HCT116 (cell line): ENCODE data around the gene AURKAIP1. TPM values are rescaled to one million over a fixed set of nuclear protein-coding genes. Genes with fewer than 3 reads are reported as not detected.

ENCODE experiments used
- ATAC-seq: fragments of 200-7000 bp; cut with Tn5 transposase; 2 replicates; pipeline ENCODE4 v1.9.1; 2020; ENCODE audit warnings: mild to moderate bottlenecking, moderate library complexity
- BruUV-seq: library from RNA; stranded (reverse); fragments of 400-500 nt; replicated peaks from 2 replicates; lab custom pipeline; 2021; lab: Mats Ljungman, UMichigan
- CTCF ChIA-PET: fragments of 300-600 bp; sonication (Branson Sonifier 250); formaldehyde crosslinking; loops from one replicate; lab custom pipeline; 2021; ENCODE audit warnings: antibody characterized with exemption; lab: Charles Lee
- POLR2A ChIA-PET: fragments of 300-600, 350-600 bp; sonication (Branson Sonifier 250); formaldehyde crosslinking; loops from one replicate; lab custom pipeline; 2021; ENCODE audit warnings: antibody characterized with exemption; lab: Charles Lee
- RAD21 ChIA-PET, 2 experiments: fragments of 300-600 bp; sonication (Branson Sonifier 250); formaldehyde crosslinking; loops; one replicate each; lab custom pipeline; 2023; ENCODE audit warnings: low total read pairs in 2 of 2; ENCODE audit not compliant: uncharacterized antibody in 2 of 2, unreplicated experiment in 2 of 2, low non-redundant PET in 1 of 2; lab: Charles Lee
- DNase-seq: peaks from one replicate; pipeline ENCODE4 v3.0.0-alpha.2; 2010; ENCODE audit warnings: low read depth, low spot score
- H2AFZ ChIP-seq: fragments of 200-600 bp; shearing (Covaris generic), sonication (generic); 2 replicates; pipeline ENCODE4 v1.6.1; 2017; ENCODE audit warnings: low read depth, mixed run types, mixed read lengths, antibody characterized with exemption, low read length; ENCODE audit not compliant: poor library complexity, severe bottlenecking
- H3K27ac ChIP-seq: 2 replicates; pipeline ENCODE4 v1.5.1; 2012; ENCODE audit warnings: low read depth, low read length
- H3K27me3 ChIP-seq: fragments of 200-600 bp; sonication (generic); 2 replicates; pipeline ENCODE4 v1.6.1; 2016; ENCODE audit warnings: mixed run types, low read length, mixed read lengths; ENCODE audit not compliant: insufficient read depth
- H3K36me3 ChIP-seq, 2 experiments: fragments of 200-500 bp in 1 of 2; fragments of 200-600 bp in 1 of 2; sonication (Bioruptor generic) in 1 of 2; sonication (generic) in 1 of 2; 2 replicates each; pipeline versions ENCODE4 v1.5.1 to v1.6.1; 2014 to 2016; ENCODE audit warnings: low read length in 2 of 2, inconsistent platforms in 1 of 2, mixed read lengths in 1 of 2, mixed run types in 1 of 2; ENCODE audit not compliant: insufficient read depth in 2 of 2, control insufficient read depth in 1 of 2
- H3K4me1 ChIP-seq, 2 experiments: fragments of 200-600 bp in 1 of 2; sonication (generic) in 1 of 2; 2 replicates each; pipeline versions ENCODE4 v1.5.1 to v1.6.1; 2012 to 2017; ENCODE audit warnings: low read length in 2 of 2, inconsistent platforms in 1 of 2, mild to moderate bottlenecking in 1 of 2, mixed read lengths in 1 of 2, mixed run types in 1 of 2, moderate library complexity in 1 of 2; ENCODE audit not compliant: insufficient read depth in 2 of 2, control insufficient read depth in 1 of 2
- H3K4me2 ChIP-seq: fragments of 200-600 bp; sonication (generic); 2 replicates; pipeline ENCODE4 v1.6.1; 2017; ENCODE audit warnings: mixed run types, low read length, mixed read lengths
- H3K4me3 ChIP-seq, 2 experiments: fragments of 200-600 bp in 1 of 2; sonication (generic) in 1 of 2; replicated peaks in 1 of 2; 2 replicates each; pipeline ENCODE4 v1.5.1; 2011 to 2016; ENCODE audit warnings: low read length in 2 of 2, control low read depth in 1 of 2, low read depth in 1 of 2, mild to moderate bottlenecking in 1 of 2, mixed read lengths in 1 of 2, mixed run types in 1 of 2
- H3K79me2 ChIP-seq: fragments of 200-600 bp; sonication (generic); 2 replicates; pipeline ENCODE4 v1.6.1; 2017; ENCODE audit warnings: mild to moderate bottlenecking, mixed run types, low read length, moderate library complexity, mixed read lengths; ENCODE audit not compliant: insufficient read depth
- H3K9ac ChIP-seq: fragments of 200-600 bp; sonication (generic); 2 replicates; pipeline ENCODE4 v1.6.1; 2016; ENCODE audit warnings: low read length, mixed read lengths
- H3K9me2 ChIP-seq: fragments of 200-600 bp; sonication (generic), shearing (Covaris generic); 2 replicates; pipeline ENCODE4 v1.6.1; 2017; ENCODE audit warnings: mixed run types, mild to moderate bottlenecking, moderate library complexity; ENCODE audit not compliant: insufficient read depth
- H3K9me3 ChIP-seq, 2 experiments: fragments of 200-500 bp in 1 of 2; fragments of 200-600 bp in 1 of 2; sonication (Bioruptor generic) in 1 of 2; sonication (generic) in 1 of 2; 2 replicates each; pipeline ENCODE4 v1.6.1; 2014 to 2017; ENCODE audit warnings: low read length in 2 of 2, mixed read lengths in 2 of 2, inconsistent platforms in 1 of 2, low read depth in 1 of 2, mild to moderate bottlenecking in 1 of 2, mixed run types in 1 of 2, moderate library complexity in 1 of 2; ENCODE audit not compliant: control insufficient read depth in 1 of 2, insufficient read depth in 1 of 2
- H4K20me1 ChIP-seq: fragments of 200-600 bp; sonication (generic), shearing (Covaris generic); 2 replicates; pipeline ENCODE4 v1.6.1; 2017; ENCODE audit warnings: mixed run types, mild to moderate bottlenecking, moderate library complexity; ENCODE audit not compliant: insufficient read depth
- CEBPB ChIP-seq: IDR thresholded peaks from 2 replicates; pipeline ENCODE4 v1.6.1; 2012; ENCODE audit warnings: low read depth
- EGR1 ChIP-seq: IDR thresholded peaks from 2 replicates; pipeline ENCODE4 v1.6.1; 2012; ENCODE audit warnings: low read depth
- EZH2 ChIP-seq: fragments of 200-600 bp; sonication (generic); IDR thresholded peaks from 2 replicates; pipeline ENCODE4 v1.6.1; 2017; ENCODE audit warnings: antibody characterized with exemption, mixed run types
- POLR2AphosphoS5 ChIP-seq: IDR thresholded peaks from 2 replicates; pipeline ENCODE4 v1.6.1; 2011; ENCODE audit warnings: mild to moderate bottlenecking, low read depth, low read length, moderate library complexity
- REST ChIP-seq: IDR thresholded peaks from 2 replicates; pipeline ENCODE4 v1.6.1; 2012; ENCODE audit warnings: low read depth
- SIN3A ChIP-seq: IDR thresholded peaks from 2 replicates; pipeline ENCODE4 v1.6.1; 2012; ENCODE audit warnings: low read depth
- TCF7L2 ChIP-seq: IDR thresholded peaks from 2 replicates; pipeline ENCODE4 v1.7.0; 2011; ENCODE audit warnings: borderline replicate concordance, inconsistent platforms; ENCODE audit not compliant: insufficient read depth, insufficient read length; ENCODE audit errors: extremely low read depth
- YY1 ChIP-seq: IDR thresholded peaks from 2 replicates; pipeline ENCODE4 v1.6.1; 2011; ENCODE audit warnings: low read length, low read depth, moderate library complexity, mild to moderate bottlenecking; ENCODE audit not compliant: insufficient replicate concordance; ENCODE audit errors: extremely low read depth
- ZFX ChIP-seq: fragments of 450-650 bp; IDR thresholded peaks from 2 replicates; pipeline ENCODE4 v1.6.1; 2017
- intact Hi-C: fragments of 100-400 bp; cut with micrococcal nuclease; formaldehyde crosslinking; loops from 2 replicates; pipeline ENCODE4 v1.10.0; 2022
- total RNA-seq: library from RNA; stranded (reverse); gene quantifications from one replicate; pipeline ENCODE4 v1.2.1, GENCODE V29; 2021; ENCODE audit not compliant: unreplicated experiment
- TF ChIP-seq, protein P1 (sequence below), 3 experiments: fragments of 200-600 bp in 1 of 3; sonication (generic) in 1 of 3; IDR thresholded peaks in 2 of 3; conservative IDR thresholded peaks in 1 of 3; 2 replicates each; pipeline ENCODE4 v1.5.1; 2012 to 2017; ENCODE audit warnings: low read depth in 2 of 3, low read length in 2 of 3, antibody characterized with exemption in 1 of 3, borderline replicate concordance in 1 of 3, control low read depth in 1 of 3, mild to moderate bottlenecking in 1 of 3, mixed read lengths in 1 of 3, mixed run types in 1 of 3, moderate library complexity in 1 of 3; ENCODE audit not compliant: insufficient read depth in 1 of 3
- TF ChIP-seq, protein P2 (sequence below): IDR thresholded peaks from 2 replicates; pipeline ENCODE4 v1.6.1; 2011; ENCODE audit warnings: mild to moderate bottlenecking, low read length, moderate library complexity; ENCODE audit not compliant: insufficient replicate concordance; ENCODE audit errors: extremely low read depth

Gene AURKAIP1
- total RNA-seq, 1 experiment from 2014 or later, result 200 TPM

GRCh38 chr1:1394116-1394515, 19.1 kb upstream of the AURKAIP1 start:
- H3K4me2 ChIP-seq, result no peak overlapping the region
- H3K4me3 ChIP-seq, result no peak overlapping the region
- TF ChIP-seq, protein P1, sequence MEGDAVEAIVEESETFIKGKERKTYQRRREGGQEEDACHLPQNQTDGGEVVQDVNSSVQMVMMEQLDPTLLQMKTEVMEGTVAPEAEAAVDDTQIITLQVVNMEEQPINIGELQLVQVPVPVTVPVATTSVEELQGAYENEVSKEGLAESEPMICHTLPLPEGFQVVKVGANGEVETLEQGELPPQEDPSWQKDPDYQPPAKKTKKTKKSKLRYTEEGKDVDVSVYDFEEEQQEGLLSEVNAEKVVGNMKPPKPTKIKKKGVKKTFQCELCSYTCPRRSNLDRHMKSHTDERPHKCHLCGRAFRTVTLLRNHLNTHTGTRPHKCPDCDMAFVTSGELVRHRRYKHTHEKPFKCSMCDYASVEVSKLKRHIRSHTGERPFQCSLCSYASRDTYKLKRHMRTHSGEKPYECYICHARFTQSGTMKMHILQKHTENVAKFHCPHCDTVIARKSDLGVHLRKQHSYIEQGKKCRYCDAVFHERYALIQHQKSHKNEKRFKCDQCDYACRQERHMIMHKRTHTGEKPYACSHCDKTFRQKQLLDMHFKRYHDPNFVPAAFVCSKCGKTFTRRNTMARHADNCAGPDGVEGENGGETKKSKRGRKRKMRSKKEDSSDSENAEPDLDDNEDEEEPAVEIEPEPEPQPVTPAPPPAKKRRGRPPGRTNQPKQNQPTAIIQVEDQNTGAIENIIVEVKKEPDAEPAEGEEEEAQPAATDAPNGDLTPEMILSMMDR (IDR thresholded peaks at IDR 0.05 in 2 of 3, conservative IDR thresholded peaks at IDR 0.05 in 1 of 3; ENCODE audit: borderline replicate concordance in 1 of 3, insufficient read depth in 1 of 3, low read depth in 2 of 3, low read length in 2 of 3), result no peak
- no peak for TF ChIP-seq CEBPB
- no peak for TF ChIP-seq YY1
- no peak for TF ChIP-seq EZH2
- TF ChIP-seq, all 23 proteins: peak for 0
- ChIA-PET CTCF (no interaction called here), RAD21 (interaction anchor here in 1 of 2 experiments (0.6 kb wide), 1 partner anchor 153 kb away, joined by 5 read pairs; no protein-coding TSS in a partner anchor), POLR2A (no interaction called here)
- H3K27ac ChIP-seq, result no peak overlapping the region
- no peaks in the 10 kb centered on the region for H3K9me2 ChIP-seq
- H4K20me1 ChIP-seq, result peaks cover 12% of the 10 kb centered on the region; the same call in 1 of the 2 replicates
- peaks cover 0 to 14% of the 10 kb centered on the region in 2 experiments; a peak in 3 of 4 replicates for H3K4me1 ChIP-seq
- ATAC-seq (no peak), DNase-seq (no peak)
- H3K79me2 ChIP-seq, result peaks cover 90% of the 10 kb centered on the region
- intact Hi-C loops, result no loop called here
- H2AFZ ChIP-seq, result no peak overlapping the region
- no peaks in the 10 kb centered on the region for H3K9me3 ChIP-seq
- peaks cover 57 to 74% of the 10 kb centered on the region in 2 experiments for H3K36me3 ChIP-seq
- no peak overlapping the region for H3K9ac ChIP-seq
- no TSS peak for BruUV-seq
- no peaks in the 10 kb centered on the region for H3K27me3 ChIP-seq

DNA sequence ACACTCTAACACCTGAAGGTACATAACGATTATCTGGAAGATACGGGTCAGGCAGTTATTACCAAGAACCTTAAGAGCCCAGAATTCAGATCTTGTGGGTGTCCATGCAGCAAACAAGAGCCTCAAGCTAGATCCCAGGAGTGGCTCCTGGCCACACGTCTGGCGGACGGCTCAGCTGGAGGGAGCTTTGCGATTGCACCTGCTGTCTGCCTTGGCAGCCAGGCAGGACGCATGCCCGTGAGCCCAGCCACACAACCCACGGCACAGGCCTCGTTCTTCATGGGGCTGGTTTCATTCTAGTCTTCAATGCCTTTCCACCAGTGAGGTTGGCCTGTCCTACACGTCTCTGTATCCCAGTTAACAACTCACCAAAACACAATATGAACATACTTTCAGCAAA, 18.4 kb upstream of the AURKAIP1 start:
- Histone ChIP-seq H3K36me3 (peaks cover 57 to 77% of the 10 kb centered on the region in 2 experiments), H4K20me1 (peaks cover 12% of the 10 kb centered on the region; the same call in 1 of the 2 replicates), H3K79me2 (peaks cover 83% of the 10 kb centered on the region)
- TF ChIP-seq REST, result no peak
- TF ChIP-seq POLR2AphosphoS5, result no peak
- no peak for TF ChIP-seq EGR1
- TF ChIP-seq TCF7L2, result no peak
- TF ChIP-seq, protein P2, sequence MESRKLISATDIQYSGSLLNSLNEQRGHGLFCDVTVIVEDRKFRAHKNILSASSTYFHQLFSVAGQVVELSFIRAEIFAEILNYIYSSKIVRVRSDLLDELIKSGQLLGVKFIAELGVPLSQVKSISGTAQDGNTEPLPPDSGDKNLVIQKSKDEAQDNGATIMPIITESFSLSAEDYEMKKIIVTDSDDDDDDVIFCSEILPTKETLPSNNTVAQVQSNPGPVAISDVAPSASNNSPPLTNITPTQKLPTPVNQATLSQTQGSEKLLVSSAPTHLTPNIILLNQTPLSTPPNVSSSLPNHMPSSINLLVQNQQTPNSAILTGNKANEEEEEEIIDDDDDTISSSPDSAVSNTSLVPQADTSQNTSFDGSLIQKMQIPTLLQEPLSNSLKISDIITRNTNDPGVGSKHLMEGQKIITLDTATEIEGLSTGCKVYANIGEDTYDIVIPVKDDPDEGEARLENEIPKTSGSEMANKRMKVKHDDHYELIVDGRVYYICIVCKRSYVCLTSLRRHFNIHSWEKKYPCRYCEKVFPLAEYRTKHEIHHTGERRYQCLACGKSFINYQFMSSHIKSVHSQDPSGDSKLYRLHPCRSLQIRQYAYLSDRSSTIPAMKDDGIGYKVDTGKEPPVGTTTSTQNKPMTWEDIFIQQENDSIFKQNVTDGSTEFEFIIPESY, result no peak
- TF ChIP-seq ZFX, result no peak
- TF ChIP-seq EZH2, result no peak
- TF ChIP-seq SIN3A, result no peak

More for the DNA sequence above, 18.4 kb upstream of the AURKAIP1 start:
- H3K9ac ChIP-seq, result no peak overlapping the region
- peaks cover 0 to 14% of the 10 kb centered on the region in 2 experiments; a peak in 3 of 4 replicates for H3K4me1 ChIP-seq
- BruUV-seq, result no TSS peak
- H3K27me3 ChIP-seq, result no peaks in the 10 kb centered on the region
- ChIA-PET CTCF (no interaction called here), POLR2A (no interaction called here), RAD21 (no interaction called here)
- no peaks in the 10 kb centered on the region for H3K9me2 ChIP-seq
- intact Hi-C loops, result no loop called here
- no peaks in the 10 kb centered on the region for H3K9me3 ChIP-seq
- ATAC-seq (no peak), DNase-seq (no peak)
- H3K27ac ChIP-seq, result no peak overlapping the region
- no peak overlapping the region for H3K4me3 ChIP-seq
- no peak overlapping the region for H3K4me2 ChIP-seq
- H2AFZ ChIP-seq, result no peak overlapping the region
